CD4-positive, alpha-beta T cell treated with Interleukin-17A for 1 hour (primary cell): ENCODE measurements around the gene CLDN14.
"Not testable (repeated sequence)": the region's sequence is repeated elsewhere in the genome, so short reads cannot be mapped to it uniquely, and the experiment has no call there.

Experiments used
- DNase-seq: peaks from one replicate; pipeline ENCODE4 v3.0.0-alpha.2; 2020

Gene CLDN14

GRCh38 chr21:36499578-36500471 is 19.9 kb upstream of the CLDN14 start:
- no peak for DNase-seq

GRCh38 chr21:36494557-36494956 is 14.6 kb upstream of the CLDN14 start:
- no peak for DNase-seq

- no peak for DNase-seq
Measured at GRCh38 chr21:36491209-36491910, 11.4 kb upstream of the CLDN14 start.

GRCh38 chr21:36489776-36490165 is 9.8 kb upstream of the CLDN14 start:
- DNase-seq: no peak

GRCh38 chr21:36489103-36489775 is 9.3 kb upstream of the CLDN14 start:
- no peak for DNase-seq

- DNase-seq: no peak
Measured at GRCh38 chr21:36487641-36488307, 7.9 kb upstream of the CLDN14 start.

GRCh38 chr21:36486246-36486645 is 6.3 kb upstream of the CLDN14 start:
- no peak for DNase-seq

- no peak for DNase-seq
Measured at GRCh38 chr21:36485476-36485875, 5.6 kb upstream of the CLDN14 start.

- no peak for DNase-seq
Measured at GRCh38 chr21:36483095-36483494, 3.2 kb upstream of the CLDN14 start.

GRCh38 chr21:36482673-36483072 is 2.8 kb upstream of the CLDN14 start:
- no peak for DNase-seq

- no peak for DNase-seq
Measured at GRCh38 chr21:36482181-36482580, 2.3 kb upstream of the CLDN14 start.

GRCh38 chr21:36481639-36482038 is 1.7 kb upstream of the CLDN14 start:
- no peak for DNase-seq

- DNase-seq: no peak
Measured at GRCh38 chr21:36480618-36481017, 696 bp upstream of the CLDN14 start.

GRCh38 chr21:36478941-36479340 is 981 bp downstream of the CLDN14 start:
- DNase-seq: no peak

GRCh38 chr21:36478207-36478701 is 1.7 kb downstream of the CLDN14 start:
- DNase-seq: no peak

- DNase-seq: no peak
Measured at GRCh38 chr21:36477559-36477958, 2.4 kb downstream of the CLDN14 start.

GRCh38 chr21:36477001-36477400 is 2.9 kb downstream of the CLDN14 start:
- DNase-seq: no peak

GRCh38 chr21:36476541-36476940 is 3.4 kb downstream of the CLDN14 start:
- DNase-seq: not testable (repeated sequence)

GRCh38 chr21:36474591-36474990 is 5.3 kb downstream of the CLDN14 start:
- no peak for DNase-seq

- no peak for DNase-seq
Measured at GRCh38 chr21:36473203-36473602, 6.7 kb downstream of the CLDN14 start.

GRCh38 chr21:36472377-36472776 is 7.5 kb downstream of the CLDN14 start:
- no peak for DNase-seq

GRCh38 chr21:36471254-36471723 is 8.6 kb downstream of the CLDN14 start:
- no peak for DNase-seq

GRCh38 chr21:36470294-36470693 is 9.6 kb downstream of the CLDN14 start:
- DNase-seq: no peak
